SK-N-DZ (cell line): ENCODE measurements around the gene GPR89B.
"Not testable (repeated sequence)": the region's sequence is repeated elsewhere in the genome, so short reads cannot be mapped to it uniquely, and the experiment has no call there.

Source experiments
- DNase-seq: peaks from one replicate; pipeline ENCODE4 v3.0.0-alpha.2; 2015; ENCODE audit warnings: low spot score
- small RNA-seq, 2 experiments: library from RNA; depleted of rRNA; stranded (forward); fragments of <200 nt; gene quantifications; one replicate each; pipeline ENCODE3, GENCODE V24; 2014

GPR89B gene

GRCh38 chr1:148027004-148027403 is 98.8 kb downstream of the GPR89B start:
- not testable (repeated sequence) for DNase-seq

DNA sequence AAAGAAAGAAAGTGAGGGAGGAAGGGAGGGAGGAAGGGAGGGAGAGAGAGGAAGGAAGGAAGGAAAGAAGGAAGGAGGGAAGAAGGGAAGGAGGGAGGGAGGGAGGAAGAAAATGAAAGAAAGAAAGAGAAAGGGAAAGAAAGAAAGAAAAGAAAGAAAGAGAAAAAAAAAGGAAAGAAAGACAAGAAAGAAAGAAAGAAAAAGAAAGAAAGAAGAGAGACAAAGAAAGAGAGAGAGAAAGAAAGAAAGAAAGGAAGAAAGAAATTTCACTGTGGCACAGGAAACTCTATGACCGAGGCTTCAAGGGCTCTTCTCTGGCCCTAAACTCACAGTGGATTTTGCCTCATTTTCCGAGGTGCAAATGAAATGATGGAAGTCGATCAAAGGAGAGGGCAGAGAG is 104.0 kb downstream of the GPR89B start:
- not testable (repeated sequence) for DNase-seq

GRCh38 chr1:148032690-148033089 is 104.5 kb downstream of the GPR89B start:
- not testable (repeated sequence) for DNase-seq

DNA sequence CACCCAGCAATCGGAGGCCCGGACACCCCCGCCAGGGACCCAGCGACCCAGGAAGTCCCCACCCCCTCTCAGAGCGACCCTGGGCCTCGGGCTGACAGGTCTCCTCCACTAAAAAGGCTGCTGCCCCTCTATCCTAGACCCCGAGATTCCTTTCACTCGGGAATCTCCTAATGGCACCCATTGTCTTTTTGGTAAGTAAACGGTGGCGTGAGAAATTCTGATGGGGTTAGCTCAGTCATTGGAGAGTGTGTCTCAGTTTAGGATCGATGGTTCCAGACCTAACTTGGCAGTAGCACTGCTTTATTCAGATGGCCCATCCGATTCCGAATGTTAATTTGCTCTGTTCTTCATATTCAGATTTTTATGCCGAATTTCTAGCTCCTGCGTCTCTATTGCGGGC is 104.9 kb downstream of the GPR89B start:
- not testable (repeated sequence) for DNase-seq

DNA sequence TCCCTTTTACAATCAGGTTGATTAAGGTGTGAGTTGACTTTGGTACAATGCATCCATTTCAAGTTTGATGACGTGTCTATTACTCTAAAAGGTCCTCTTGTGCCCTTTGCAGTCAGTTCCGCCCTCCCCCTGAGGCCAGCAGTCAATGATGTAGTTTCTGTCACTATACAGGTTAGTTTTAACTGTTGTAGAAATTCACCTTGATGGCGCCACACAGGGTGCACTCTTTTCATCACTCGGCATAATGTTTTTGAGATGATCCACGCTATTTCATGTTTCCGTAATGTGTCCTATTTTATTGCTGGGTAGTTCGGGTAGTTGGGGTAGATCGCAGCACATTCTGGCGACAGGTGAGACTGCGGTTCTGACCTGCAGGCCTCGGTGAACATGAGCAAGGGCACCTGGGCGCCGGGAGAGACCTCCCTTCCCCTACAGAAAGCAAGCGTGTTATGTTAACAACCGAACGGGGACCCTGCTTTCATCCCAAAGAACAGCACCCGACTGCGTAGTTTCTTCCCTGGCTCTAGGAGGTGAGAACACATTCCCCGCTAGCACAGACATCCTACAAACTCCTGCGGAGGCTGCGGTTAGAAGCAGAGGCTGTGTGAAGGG is 109.7 kb downstream of the GPR89B start:
- DNase-seq = not testable (repeated sequence)

DNA sequence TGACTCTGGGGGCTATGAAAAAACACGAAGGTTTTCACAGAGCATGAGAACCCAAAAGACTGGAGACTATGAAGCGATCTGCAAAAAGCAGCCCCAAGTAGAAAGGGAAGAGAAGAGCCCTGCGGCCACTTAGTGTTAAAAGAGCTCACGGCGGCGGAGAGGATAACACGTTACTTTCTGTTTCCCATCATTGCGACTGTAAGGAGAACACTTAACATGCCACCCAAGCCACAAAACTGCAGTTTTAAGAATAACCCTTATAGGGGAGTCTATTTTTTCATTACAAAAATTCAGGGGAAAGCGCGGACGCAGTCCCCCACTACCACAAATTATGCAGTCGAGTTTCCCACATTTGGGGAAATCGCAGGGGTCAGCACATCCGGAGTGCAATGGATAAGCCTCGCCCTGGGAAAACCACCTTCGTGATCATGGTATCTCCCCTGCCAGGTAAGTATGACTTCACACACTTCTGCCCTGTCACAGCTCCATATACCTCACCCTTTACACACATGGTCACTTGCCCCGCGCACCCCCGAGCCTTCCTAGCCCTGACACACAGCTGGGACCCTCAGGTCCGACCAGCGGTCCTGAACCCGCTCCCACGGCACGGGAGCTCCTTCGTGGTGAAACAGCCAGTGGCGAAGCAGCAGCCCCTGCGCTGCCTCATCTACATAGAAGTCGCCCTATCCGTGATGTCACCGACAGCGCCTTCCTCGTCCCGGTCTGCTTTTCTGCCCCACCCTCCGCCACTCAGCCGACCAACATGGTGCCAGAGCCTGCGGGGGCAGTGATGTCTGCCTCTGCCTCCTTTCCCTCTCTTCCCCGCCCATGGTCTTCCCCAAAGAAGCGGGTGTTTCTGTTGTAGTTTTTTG is 110.5 kb downstream of the GPR89B start:
- peak; percentile 91 for DNase-seq

Small RNA genes lying within 50 kb of the gene (small RNA-seq; reads per million reads assigned to genes)
- gene RNU1-129P (0 reads per million in 2 experiments), gene RNVU1-7 (36.1 to 141 reads per million in 2 experiments)
